ENCODE results near the gene IGFBP2. TPM values are rescaled to one million over a fixed set of nuclear protein-coding genes. Genes with fewer than 3 reads are reported as not detected.

Gene IGFBP2
- total and polyA plus RNA-seq, 2 experiments from 2014 or later: 177 to 364 TPM

GRCh38 chr2:216657086-216657855 is 24.1 kb downstream of the IGFBP2 start:
- Histone ChIP-seq H4K20me1 (replicated peaks; ENCODE audit: insufficient read depth) (peaks cover 14% of the 10 kb centered on the region; the same call in 1 of the 2 replicates), H3K36me3 (ENCODE audit: insufficient read depth) (0 out of 2 replicates have a peak, but pooled peaks cover 6% of the 10 kb centered on the region), H2AFZ (no peak overlapping the region), H3K4me3 (no peak overlapping the region), H3F3A (replicated peaks; ENCODE audit: low read depth) (no peaks in the 10 kb centered on the region), H3K9me2 (ENCODE audit: insufficient read depth) (no peaks in the 10 kb centered on the region), H3K4me1 (ENCODE audit: insufficient read depth) (0 out of 2 replicates have a peak, but pooled peaks cover 1% of the 10 kb centered on the region), H3K4me2 (no peak overlapping the region), H3K27ac (ENCODE audit: low read depth) (no peak overlapping the region), H3K27me3 (ENCODE audit: insufficient read depth) (no peaks in the 10 kb centered on the region), H3K79me2 (replicated peaks; ENCODE audit: insufficient read depth) (peaks cover 40% of the 10 kb centered on the region)
- ATAC-seq (peak; percentile 27; the same call in 2 of the 3 replicates), DNase-seq (ENCODE audit: low spot score) (no peak)
- Mint-ChIP-seq H3K4me1 (peaks cover 34% of the 10 kb centered on the region), H3K27ac (peak overlapping the region; percentile 87), H3K9me3 (no peaks in the 10 kb centered on the region), H3K36me3 (ENCODE audit: low read depth) (peaks cover 49% of the 10 kb centered on the region), H3K27me3 (ENCODE audit: insufficient read depth, low read depth, poor library complexity) (peaks cover 17% of the 10 kb centered on the region), H3K4me3 (no peak overlapping the region)
- TF ChIP-seq ETS1 (IDR thresholded peaks at IDR 0.05) (no peak), NANOG (IDR thresholded peaks at IDR 0.05; ENCODE audit: borderline replicate concordance) (no peak)

GRCh38 chr2:216657980-216658379 is 24.8 kb downstream of the IGFBP2 start:
- no peak overlapping the region for H3K4me2 ChIP-seq
- no peaks in the 10 kb centered on the region for H3K9me3 Mint-ChIP-seq
- no peaks in the 10 kb centered on the region for H3K4me1 ChIP-seq (ENCODE audit: insufficient read depth)
- H3K36me3 ChIP-seq (ENCODE audit: insufficient read depth): 0 out of 2 replicates have a peak, but pooled peaks cover 6% of the 10 kb centered on the region
- H3K9me2 ChIP-seq (ENCODE audit: insufficient read depth): no peaks in the 10 kb centered on the region
- H4K20me1 ChIP-seq (replicated peaks; ENCODE audit: insufficient read depth): peaks cover 12% of the 10 kb centered on the region; the same call in 1 of the 2 replicates
- DNase-seq (ENCODE audit: low spot score): no peak
- H2AFZ ChIP-seq: no peak overlapping the region
- peak overlapping the region; percentile 44; the same call in 1 of the 2 replicates for H3K27ac Mint-ChIP-seq
- no peaks in the 10 kb centered on the region for H3K27me3 ChIP-seq (ENCODE audit: insufficient read depth)
- H3K4me1 Mint-ChIP-seq: peaks cover 27% of the 10 kb centered on the region
- ATAC-seq: no peak
- H3K4me3 ChIP-seq: no peak overlapping the region
- peaks cover 34% of the 10 kb centered on the region for H3K79me2 ChIP-seq (replicated peaks; ENCODE audit: insufficient read depth)
- H3K4me3 Mint-ChIP-seq: no peak overlapping the region
- no peak overlapping the region for H3K27ac ChIP-seq (ENCODE audit: low read depth)
- no peaks in the 10 kb centered on the region for H3F3A ChIP-seq (replicated peaks; ENCODE audit: low read depth)
- peaks cover 54% of the 10 kb centered on the region for H3K36me3 Mint-ChIP-seq (ENCODE audit: low read depth)
- peaks cover 21% of the 10 kb centered on the region for H3K27me3 Mint-ChIP-seq (ENCODE audit: insufficient read depth, low read depth, poor library complexity)
- TF ChIP-seq EZH2phosphoT487 (IDR thresholded peaks at IDR 0.05; ENCODE audit: unreplicated experiment): no peak
- TF ChIP-seq POLR2AphosphoS5 (IDR thresholded peaks at IDR 0.05; ENCODE audit: low read depth): no peak
- TF ChIP-seq CTCF (conservative IDR thresholded peaks at IDR 0.05; ENCODE audit: low read depth in 2 of 2): no peak
- no peak for TF ChIP-seq ETS1 (IDR thresholded peaks at IDR 0.05)
- TF ChIP-seq REST (IDR thresholded peaks at IDR 0.05; ENCODE audit: unreplicated experiment): no peak
- no peak for TF ChIP-seq EZH2 (IDR thresholded peaks at IDR 0.05; ENCODE audit: low read depth, unreplicated experiment)
- no peak for TF ChIP-seq JUNB (IDR thresholded peaks at IDR 0.05; ENCODE audit: unreplicated experiment)
- no peak for TF ChIP-seq STAT1 (IDR thresholded peaks at IDR 0.05; ENCODE audit: unreplicated experiment)
- no peak for TF ChIP-seq NANOG (IDR thresholded peaks at IDR 0.05; ENCODE audit: borderline replicate concordance)
- no peak for TF ChIP-seq ZNF114 (CRISPR knock-in tag; IDR thresholded peaks at IDR 0.05)
- no peak for TF ChIP-seq ZNF331 (CRISPR knock-in tag; IDR thresholded peaks at IDR 0.05; ENCODE audit: low read depth)
- TF ChIP-seq CREB1 (CRISPR knock-in tag; IDR thresholded peaks at IDR 0.05; ENCODE audit: low read depth): no peak
